Activated T-helper 1 cell treated with Interleukin-2 at 50 U/mL for 16 hours (primary cell): ENCODE measurements around the gene DDX1.
"Not testable (repeated sequence)": the region's sequence is repeated elsewhere in the genome, so short reads cannot be mapped to it uniquely, and the experiment has no call there.

Source experiments
- DNase-seq: peaks from one replicate; pipeline ENCODE4 v3.0.0-alpha.2; 2020; ENCODE audit warnings: low read depth

Gene DDX1

DNA sequence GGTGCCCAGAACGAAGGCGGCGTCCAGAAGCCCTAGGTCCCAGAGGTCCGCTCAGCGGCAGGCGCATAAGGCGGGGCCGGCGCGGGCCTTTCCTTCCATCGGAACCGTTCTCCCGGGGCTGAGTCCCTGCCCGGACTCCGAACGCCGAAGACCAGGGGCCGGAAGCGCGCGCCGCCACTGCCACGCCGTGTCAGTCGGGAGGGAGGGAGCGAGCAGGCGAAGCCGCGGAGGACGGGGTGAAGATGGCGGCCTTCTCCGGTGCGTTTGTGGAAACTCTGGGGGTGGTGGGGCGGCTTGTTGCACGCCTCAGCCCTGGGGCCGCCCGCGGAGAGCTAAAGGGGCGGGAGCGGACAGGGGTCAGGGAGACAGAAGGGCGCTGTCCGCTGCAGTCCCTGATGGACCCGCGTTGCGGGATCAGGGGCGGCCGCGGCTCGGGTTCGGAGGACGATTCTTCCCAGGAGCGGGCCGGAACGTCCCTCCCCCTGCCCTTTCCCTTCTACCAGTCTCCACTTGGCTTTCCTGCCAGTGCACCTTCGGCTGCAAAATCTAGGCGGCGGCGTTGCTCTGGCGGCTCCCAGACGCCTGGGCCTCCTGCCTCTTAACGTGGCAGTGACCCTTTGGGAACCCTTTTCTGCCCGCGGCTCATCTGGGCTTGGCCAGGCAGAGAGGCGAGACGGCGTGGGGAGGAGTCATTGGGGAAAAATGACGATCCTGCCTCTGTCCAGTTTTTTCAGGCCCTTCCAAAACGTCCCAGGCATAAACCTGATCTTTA lies at the start of gene DDX1:
DDX1 (plus strand) TSS at position 177 of the 772 bp plus-strand sequence; CDS start at position 243, 66 bp downstream.
- peak; percentile 78 for DNase-seq

DNA sequence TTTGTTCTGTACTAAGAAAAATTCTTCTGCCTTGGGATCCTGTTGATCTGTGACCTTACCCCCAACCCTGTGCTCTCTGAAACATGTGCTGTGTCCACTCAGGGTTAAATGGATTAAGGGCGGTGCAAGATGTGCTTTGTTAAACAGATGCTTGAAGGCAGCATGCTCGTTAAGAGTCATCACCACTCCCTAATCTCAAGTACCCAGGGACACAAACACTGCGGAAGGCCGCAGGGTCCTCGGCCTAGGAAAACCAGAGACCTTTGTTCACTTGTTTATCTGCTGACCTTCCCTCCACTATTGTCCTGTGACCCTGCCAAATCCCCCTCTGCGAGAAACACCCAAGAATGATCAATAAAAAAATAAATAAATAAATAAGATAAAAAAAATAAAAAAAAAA lies 49.4 kb upstream of the DDX1 start:
- DNase-seq: not testable (repeated sequence)

DNA sequence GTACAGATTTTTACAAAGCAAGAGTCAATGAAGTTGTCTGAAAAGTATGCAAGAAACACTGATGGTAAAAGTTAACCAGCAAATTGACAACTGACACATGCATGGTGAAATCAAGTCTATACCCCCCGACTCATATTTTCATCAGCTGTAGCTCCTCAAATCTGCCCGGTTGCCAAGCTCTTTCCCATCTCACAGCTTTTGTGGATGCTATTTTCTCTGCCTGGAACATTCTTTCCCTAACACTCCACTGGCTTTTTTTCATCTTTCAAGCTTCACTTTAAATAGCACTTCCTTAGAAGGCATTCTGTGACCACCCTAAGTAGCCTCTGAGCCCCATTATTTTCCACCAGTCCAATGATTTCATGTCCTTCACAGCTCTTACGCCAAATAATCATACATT lies 48.6 kb upstream of the DDX1 start:
- DNase-seq: no peak

DNA sequence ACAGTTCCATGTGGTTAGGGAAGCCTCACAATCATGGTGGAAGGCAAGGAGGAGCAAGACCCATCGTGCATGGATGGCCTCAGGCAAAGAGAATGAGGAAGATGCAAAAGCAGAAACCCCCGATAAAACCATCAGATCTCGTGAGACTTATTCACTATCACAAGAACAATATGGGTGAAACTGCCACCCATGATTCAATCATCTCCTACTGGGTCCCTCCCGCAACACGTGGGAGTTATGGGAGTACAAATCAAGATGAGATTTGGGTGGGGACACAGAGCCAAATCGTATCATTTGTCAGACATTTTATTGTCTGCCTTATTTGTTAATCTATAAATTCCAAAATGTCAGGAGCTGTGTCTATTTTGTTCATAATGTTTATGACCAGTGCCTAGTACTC lies 48.1 kb upstream of the DDX1 start:
- DNase-seq: no peak

- no peak for DNase-seq
Observed at GRCh38 chr2:15544227-15544626, 47.4 kb upstream of the DDX1 start.

DNA sequence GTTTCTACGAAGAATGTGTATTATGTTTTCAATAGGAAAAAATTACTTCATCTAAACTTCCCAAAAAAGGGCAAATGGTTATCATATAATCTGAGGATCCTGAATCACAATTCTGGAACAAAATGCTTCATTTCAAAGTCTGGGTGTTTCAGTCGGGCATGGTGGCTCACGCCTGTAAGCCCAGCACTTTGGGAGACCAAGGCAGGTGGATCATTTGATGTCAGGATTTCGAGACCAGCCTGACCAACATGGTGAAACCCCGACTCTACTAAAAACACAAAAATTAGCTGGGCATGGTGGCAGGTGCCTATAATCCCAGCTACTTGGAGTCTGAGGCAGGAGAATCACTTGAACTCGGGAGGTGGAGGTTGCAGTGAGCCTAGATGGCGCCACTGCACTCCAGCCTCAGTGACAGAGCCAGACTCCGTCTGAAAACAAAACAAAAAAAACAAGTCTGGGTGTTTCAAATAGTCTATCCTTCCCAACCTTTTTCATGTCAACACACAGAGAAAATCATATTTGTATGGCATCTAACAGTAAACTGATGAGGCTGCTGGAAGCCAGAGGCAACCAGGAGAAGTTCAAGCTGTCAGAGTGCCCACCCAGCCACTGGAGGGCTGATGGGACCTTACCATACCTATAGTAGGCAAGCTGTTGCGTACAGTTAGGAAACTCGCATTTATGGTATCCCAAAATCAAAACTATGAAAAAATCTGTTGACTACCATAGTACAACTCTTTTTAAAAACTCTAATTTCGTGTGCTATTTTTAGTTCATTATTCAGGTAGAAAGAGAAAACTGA lies 45.2 kb upstream of the DDX1 start:
- no peak for DNase-seq

DNA sequence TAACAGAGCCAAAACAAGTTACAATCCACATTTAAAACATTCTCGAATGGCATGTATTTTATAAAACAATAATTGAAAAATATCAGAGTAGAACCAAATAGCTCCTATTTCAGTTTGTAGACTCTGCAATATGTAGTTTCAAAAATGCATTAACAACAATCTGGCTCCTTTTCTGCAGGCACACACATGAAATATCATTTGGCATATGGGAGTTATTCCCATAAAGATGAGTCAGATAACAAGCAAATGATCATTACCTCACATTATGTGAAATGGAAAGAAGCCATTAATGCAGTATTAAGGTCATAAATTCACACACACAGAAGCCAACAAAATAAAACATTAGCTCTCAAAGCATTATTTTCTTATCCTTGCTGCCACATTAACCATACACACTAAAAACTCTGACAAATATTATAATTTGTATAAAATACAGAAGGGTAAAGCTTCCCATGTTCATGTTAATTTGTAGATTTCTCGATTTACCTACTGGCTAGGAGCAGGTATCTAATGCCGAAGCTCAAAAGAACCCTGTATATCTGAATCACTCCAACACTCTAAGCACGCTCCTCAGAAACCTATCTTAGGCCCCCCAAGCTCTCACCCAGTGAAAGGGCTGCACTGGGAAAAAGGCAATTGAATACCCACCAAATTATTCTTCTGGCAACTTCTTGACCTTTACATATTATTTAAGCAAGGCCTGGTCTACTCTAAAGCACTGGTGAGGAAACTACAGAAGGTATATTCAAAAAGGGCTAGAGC lies 44.4 kb upstream of the DDX1 start:
- DNase-seq: no peak

GRCh38 chr2:15548974-15549373 lies 42.7 kb upstream of the DDX1 start:
- DNase-seq: no peak

GRCh38 chr2:15553519-15553918 lies 38.1 kb upstream of the DDX1 start:
- no peak for DNase-seq

DNA sequence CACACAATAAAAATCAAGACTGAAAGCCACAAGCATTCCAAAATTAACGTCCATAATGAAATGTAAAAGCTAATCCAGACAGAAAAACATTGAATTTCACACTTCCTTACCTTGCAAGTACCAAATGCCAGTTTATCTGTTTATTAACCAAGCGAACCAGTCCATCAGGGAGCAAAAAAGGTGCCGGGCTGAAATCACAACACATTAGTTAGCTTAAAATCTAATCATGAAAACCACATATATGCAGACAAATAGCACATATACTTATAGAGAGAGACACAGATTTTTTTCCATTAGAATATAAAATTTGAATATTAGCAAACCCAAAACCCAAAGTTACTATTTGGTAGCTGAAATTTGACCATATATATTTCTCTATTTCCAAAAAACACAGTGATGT lies 37.7 kb upstream of the DDX1 start:
- DNase-seq: no peak

DNA sequence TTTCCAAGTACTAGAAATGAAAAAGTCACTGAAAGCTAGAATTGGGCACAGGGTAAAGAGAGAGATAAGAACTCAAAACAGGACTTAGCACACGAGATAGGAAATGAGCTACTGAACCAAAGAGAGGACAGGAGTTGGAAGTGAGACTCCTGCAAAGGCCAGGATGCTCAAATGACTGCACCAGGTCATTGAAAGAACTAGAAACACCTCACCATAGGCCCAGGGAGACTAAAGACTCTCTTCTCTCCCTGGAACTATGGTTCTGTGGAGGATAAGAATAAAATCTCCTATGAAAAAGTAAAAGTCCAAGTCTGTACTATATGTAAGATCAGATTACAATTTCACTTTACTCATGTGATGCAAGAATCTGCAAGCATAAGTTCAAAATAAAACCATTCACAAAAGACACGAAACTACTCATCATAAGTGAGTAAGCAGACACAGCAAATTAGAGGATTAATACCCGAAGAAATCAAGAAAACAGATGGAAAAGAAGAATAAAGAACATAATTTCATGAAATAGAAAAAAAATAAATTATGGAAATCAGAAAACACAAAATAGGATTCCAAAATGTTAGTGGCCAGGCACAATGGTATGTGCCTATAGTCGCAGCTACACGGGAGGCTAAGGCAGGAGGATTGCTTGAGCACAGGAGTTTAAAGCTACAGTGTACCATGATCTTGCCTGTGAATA lies 37.0 kb upstream of the DDX1 start:
- no peak for DNase-seq

DNA sequence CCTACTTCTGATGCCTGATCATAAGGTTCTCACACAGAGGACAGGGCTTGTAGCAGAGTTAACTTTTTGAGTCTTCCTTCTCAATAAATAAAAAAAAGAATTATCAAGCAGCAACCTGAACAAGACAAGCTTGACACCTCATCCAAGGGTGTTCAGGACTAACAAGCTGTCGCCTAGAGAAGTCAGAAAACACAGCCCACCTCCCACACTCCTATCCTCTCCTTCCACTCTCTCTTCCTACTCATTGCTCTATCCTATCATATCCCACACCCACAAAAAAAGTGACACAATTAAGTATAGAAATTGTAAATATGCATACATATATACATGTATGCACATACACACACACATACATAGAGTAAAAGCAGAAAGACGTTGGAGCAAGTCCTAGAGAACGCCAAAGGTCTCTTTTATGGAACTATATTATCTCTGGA lies 35.9 kb upstream of the DDX1 start:
- no peak for DNase-seq

GRCh38 chr2:15556311-15556930 lies 35.2 kb upstream of the DDX1 start:
- DNase-seq: no peak

GRCh38 chr2:15557887-15558311 lies 33.8 kb upstream of the DDX1 start:
- DNase-seq: no peak

DNA sequence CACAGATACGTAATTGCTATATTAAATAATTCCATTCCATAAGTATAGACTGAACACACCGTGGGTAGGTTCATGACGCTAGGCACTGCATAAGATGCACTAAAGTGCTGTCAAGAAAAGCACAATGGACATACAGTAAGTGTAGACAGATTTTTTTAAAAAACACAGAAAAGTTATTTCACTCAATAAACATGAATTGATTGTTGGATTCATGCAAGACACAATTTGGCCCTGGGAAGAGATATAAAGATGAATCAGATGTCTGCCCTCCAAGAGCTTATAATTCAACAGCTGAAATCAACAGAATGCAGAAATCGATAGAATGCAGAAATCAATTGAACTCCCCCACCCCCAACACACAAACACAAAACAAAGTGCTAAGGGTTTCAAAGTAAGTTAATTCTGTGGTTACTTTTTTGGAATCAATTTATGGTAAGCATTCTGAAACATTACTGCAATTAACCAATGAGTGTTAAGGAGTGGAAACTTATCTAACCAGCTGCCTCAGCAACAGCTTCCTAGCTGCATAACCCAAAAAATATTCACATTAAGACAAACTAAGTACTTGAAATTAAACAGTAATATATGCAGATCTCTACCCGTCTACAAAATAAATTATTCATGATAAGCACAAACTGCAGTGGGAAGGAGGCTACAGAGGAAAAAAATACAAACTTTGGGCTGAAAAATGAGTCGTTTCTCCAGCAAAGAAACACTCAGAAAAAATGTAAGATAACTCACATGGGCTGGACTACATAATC lies 32.1 kb upstream of the DDX1 start:
- no peak for DNase-seq

DNA sequence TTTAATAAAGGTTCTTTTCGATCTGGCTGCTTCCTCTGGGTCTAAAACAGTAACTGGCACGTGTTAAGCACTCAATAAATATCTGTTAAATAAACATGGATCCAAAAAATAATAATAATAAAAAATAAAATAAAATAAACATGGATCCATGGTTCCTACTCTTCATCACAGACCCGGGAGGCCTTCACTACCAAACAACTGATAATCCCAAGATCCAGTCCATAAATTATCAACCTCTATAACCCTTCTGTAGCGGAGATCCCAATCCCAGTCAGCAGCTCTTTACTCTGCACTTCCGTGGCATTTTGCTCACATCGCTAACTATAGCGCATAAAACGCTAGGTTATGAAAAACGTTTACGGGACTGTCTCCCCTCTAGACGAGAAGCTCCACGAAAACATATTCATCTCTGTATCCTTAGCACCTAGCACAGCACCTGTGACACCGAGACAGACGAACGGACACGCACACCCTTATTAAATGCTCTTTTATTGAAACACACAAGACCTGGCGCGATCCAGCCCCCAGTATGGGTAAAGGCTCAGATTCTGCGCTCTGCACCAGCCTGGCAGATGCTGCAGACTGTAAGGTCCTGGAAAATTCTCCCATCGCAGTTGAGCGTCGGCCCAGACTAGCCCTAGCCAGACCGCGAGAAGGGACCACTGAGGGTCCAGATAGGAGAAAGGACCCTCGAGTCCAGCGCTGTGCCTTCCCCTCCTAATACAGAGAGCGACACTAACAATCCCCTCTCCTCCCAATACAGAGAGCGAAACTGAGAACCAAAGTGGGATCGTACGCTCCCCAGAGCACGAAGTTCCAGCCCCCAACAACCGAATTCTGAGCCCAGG lies 31.3 kb upstream of the DDX1 start:
- no peak for DNase-seq

DNA sequence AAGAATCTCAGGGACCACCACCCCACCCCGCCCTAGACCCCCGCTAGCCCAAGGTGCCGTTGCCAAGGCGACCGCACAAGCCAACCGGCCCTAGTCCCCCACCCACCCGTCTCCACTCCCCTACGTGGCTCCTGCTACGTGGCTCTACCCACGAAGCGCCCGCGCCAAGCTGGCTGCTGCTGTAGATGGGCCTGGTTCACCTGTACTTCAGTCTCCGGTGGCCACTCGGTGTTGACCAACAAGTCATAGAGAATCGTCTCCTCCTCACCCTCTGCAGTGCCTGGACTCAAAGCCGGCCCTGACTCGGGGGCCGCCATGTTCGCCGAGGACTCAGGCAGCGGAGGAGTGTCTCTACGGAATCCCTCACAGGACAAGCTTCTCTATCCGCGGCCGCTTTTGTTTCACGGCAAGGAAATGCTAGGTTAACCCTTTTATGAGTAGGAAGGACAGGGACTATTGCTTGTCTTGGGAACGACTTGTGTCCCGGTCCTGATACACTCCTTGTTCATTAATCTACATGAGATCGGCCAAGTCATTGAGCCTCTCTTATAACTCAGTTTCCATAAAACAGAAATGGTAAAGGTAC lies 30.6 kb upstream of the DDX1 start, which contains the start of gene NBAS:
NBAS (minus strand) TSS at position 347 of the 586 bp plus-strand sequence; CDS start at position 317, 30 bp downstream.
- DNase-seq: peak; percentile 58

- no peak for DNase-seq
Observed at GRCh38 chr2:15561574-15562344, 29.9 kb upstream of the DDX1 start.
